ENCODE measurements around the gene SIRT3. TPM values are rescaled to one million over a fixed set of nuclear protein-coding genes. Genes with fewer than 3 reads are reported as not detected.

The SIRT3 gene
- 10 to 100 TPM in 4 of 6 experiments, 1 to 10 TPM in 2; 8.0 to 10.9 (median 10.2) TPM for total RNA-seq (2021; fragmentation: NEBNext Ultra II Directional; extraction: Animal tissue kit (Norgen Biotek cat#: 25700))
- long read RNA-seq, transcript SIRT3-201 (7 exons, 2,543 nt): major isoform, 10 of 25 reads
- long read RNA-seq, partial matches to known transcripts: 2 of 25 reads
- long read RNA-seq, other reads (novel, unspliced or antisense): 9 of 25 reads

GRCh38 chr11:235997-236773 lies at the start of gene SIRT3:
SIRT3 (minus strand) TSS chr11:236342; CDS start chr11:236328, 14 bp downstream.
- Mint-ChIP-seq H3K4me1 (ENCODE audit: low read depth) (peaks cover 36% of the 10 kb centered on the region), H3K36me3 (ENCODE audit: low read depth) (peaks cover 5% of the 10 kb centered on the region), H3K9me3 (no peaks in the 10 kb centered on the region), H3K4me3 (peak within 1 kb of the TSS; percentile 92), H3K27ac (peak within 1 kb of the TSS; percentile 93), H3K27me3 (ENCODE audit: insufficient read depth) (peaks cover 2% of the 10 kb centered on the region; the same call in 1 of the 2 replicates)
- TF ChIP-seq, protein P1, sequence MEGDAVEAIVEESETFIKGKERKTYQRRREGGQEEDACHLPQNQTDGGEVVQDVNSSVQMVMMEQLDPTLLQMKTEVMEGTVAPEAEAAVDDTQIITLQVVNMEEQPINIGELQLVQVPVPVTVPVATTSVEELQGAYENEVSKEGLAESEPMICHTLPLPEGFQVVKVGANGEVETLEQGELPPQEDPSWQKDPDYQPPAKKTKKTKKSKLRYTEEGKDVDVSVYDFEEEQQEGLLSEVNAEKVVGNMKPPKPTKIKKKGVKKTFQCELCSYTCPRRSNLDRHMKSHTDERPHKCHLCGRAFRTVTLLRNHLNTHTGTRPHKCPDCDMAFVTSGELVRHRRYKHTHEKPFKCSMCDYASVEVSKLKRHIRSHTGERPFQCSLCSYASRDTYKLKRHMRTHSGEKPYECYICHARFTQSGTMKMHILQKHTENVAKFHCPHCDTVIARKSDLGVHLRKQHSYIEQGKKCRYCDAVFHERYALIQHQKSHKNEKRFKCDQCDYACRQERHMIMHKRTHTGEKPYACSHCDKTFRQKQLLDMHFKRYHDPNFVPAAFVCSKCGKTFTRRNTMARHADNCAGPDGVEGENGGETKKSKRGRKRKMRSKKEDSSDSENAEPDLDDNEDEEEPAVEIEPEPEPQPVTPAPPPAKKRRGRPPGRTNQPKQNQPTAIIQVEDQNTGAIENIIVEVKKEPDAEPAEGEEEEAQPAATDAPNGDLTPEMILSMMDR (IDR thresholded peaks at IDR 0.05): peak; percentile 22; the same call in 1 of the 2 replicates
- DNase-seq: peak; percentile 64

DNA sequence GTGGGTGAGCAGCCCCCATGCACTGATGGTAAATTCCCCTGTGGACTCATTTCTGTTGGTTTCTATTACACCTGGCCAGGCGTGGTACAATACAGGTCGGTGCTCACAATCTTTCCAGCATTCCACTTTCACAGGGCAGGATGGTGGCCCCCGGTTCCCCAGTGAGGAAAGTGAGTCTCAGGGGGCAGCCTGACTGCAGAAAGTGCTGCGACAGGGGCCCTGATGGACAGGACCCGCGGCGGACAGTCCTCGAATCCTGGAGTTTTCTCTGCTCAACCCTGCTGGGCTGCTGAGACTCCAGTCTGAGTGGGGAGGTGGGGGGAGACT lies 49.7 kb upstream of the SIRT3 start:
- H3K27ac Mint-ChIP-seq: no peak overlapping the region
- H3K4me1 Mint-ChIP-seq (ENCODE audit: low read depth): no peaks in the 10 kb centered on the region
- TF ChIP-seq, protein P1 (IDR thresholded peaks at IDR 0.05): no peak
- DNase-seq: no peak
- H3K27me3 Mint-ChIP-seq (ENCODE audit: insufficient read depth): peaks cover 19% of the 10 kb centered on the region
- no peak overlapping the region for H3K4me3 Mint-ChIP-seq
- H3K9me3 Mint-ChIP-seq: no peaks in the 10 kb centered on the region
- no peaks in the 10 kb centered on the region for H3K36me3 Mint-ChIP-seq (ENCODE audit: low read depth)

GRCh38 chr11:285021-285893 lies 49.1 kb upstream of the SIRT3 start:
- Mint-ChIP-seq H3K4me3 (no peak overlapping the region), H3K9me3 (no peaks in the 10 kb centered on the region), H3K4me1 (ENCODE audit: low read depth) (no peaks in the 10 kb centered on the region), H3K27me3 (ENCODE audit: insufficient read depth) (peaks cover 19% of the 10 kb centered on the region), H3K27ac (no peak overlapping the region), H3K36me3 (ENCODE audit: low read depth) (no peaks in the 10 kb centered on the region)
- TF ChIP-seq, protein P1 (IDR thresholded peaks at IDR 0.05): no peak
- no peak for DNase-seq

GRCh38 chr11:284105-285020 lies 48.2 kb upstream of the SIRT3 start:
- Mint-ChIP-seq H3K36me3 (ENCODE audit: low read depth) (no peaks in the 10 kb centered on the region), H3K4me1 (ENCODE audit: low read depth) (no peaks in the 10 kb centered on the region), H3K4me3 (no peak overlapping the region), H3K27me3 (ENCODE audit: insufficient read depth) (peaks cover 22% of the 10 kb centered on the region), H3K27ac (no peak overlapping the region), H3K9me3 (no peaks in the 10 kb centered on the region)
- TF ChIP-seq, protein P1 (IDR thresholded peaks at IDR 0.05): no peak
- DNase-seq: no peak
